ENCODE data around the gene OXSR1.

Gene OXSR1

GRCh38 chr3:38143511-38143910 is 21.8 kb upstream of the OXSR1 start:
- H3F3A ChIP-seq (ENCODE audit: low read depth), result no peaks in the 10 kb centered on the region
- H3K9me3 ChIP-seq (ENCODE audit: insufficient read depth, low read depth, low read length), result peaks cover 12% of the 10 kb centered on the region; the same call in 1 of the 2 replicates
- peaks cover 16% of the 10 kb centered on the region for H3K4me1 ChIP-seq (ENCODE audit: insufficient read depth, low read length, poor library complexity, severe bottlenecking)
- peaks cover 28% of the 10 kb centered on the region for H3K79me2 ChIP-seq (ENCODE audit: insufficient read depth, low read length)
- H3K4me2 ChIP-seq (ENCODE audit: low read depth, low read length, poor library complexity, severe bottlenecking), result no peak overlapping the region
- H3K27me3 ChIP-seq (ENCODE audit: insufficient read depth, low read length, poor library complexity, severe bottlenecking), result no peaks in the 10 kb centered on the region
- H3K4me3 ChIP-seq (ENCODE audit: low read length, poor library complexity, severe bottlenecking), result no peak overlapping the region
- no peak for TF ChIP-seq EZH2phosphoT487 (IDR thresholded peaks at IDR 0.05; ENCODE audit: borderline replicate concordance)
- TF ChIP-seq, protein P1, sequence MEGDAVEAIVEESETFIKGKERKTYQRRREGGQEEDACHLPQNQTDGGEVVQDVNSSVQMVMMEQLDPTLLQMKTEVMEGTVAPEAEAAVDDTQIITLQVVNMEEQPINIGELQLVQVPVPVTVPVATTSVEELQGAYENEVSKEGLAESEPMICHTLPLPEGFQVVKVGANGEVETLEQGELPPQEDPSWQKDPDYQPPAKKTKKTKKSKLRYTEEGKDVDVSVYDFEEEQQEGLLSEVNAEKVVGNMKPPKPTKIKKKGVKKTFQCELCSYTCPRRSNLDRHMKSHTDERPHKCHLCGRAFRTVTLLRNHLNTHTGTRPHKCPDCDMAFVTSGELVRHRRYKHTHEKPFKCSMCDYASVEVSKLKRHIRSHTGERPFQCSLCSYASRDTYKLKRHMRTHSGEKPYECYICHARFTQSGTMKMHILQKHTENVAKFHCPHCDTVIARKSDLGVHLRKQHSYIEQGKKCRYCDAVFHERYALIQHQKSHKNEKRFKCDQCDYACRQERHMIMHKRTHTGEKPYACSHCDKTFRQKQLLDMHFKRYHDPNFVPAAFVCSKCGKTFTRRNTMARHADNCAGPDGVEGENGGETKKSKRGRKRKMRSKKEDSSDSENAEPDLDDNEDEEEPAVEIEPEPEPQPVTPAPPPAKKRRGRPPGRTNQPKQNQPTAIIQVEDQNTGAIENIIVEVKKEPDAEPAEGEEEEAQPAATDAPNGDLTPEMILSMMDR (conservative IDR thresholded peaks at IDR 0.05; ENCODE audit: low read length), result no peak
- H3K9ac ChIP-seq (ENCODE audit: low read depth, low read length, poor library complexity, severe bottlenecking), result no peak overlapping the region
- H4K20me1 ChIP-seq (ENCODE audit: insufficient read depth, low read length, poor library complexity, severe bottlenecking), result peaks cover 10% of the 10 kb centered on the region
- H2AFZ ChIP-seq (ENCODE audit: low read length), result no peak overlapping the region
- no peaks in the 10 kb centered on the region for H3K9me2 ChIP-seq (replicated peaks; ENCODE audit: low read depth, low read length)
- H3K36me3 ChIP-seq (ENCODE audit: insufficient read depth, low read length), result no peaks in the 10 kb centered on the region

GRCh38 chr3:38146504-38146903 is 18.8 kb upstream of the OXSR1 start:
- no peak overlapping the region for H3K9ac ChIP-seq (ENCODE audit: low read depth, low read length, poor library complexity, severe bottlenecking)
- no peak overlapping the region for H3K4me3 ChIP-seq (ENCODE audit: low read length, poor library complexity, severe bottlenecking)
- no peaks in the 10 kb centered on the region for H4K20me1 ChIP-seq (ENCODE audit: insufficient read depth, low read length, poor library complexity, severe bottlenecking)
- H3K36me3 ChIP-seq (ENCODE audit: insufficient read depth, low read length), result no peaks in the 10 kb centered on the region
- no peaks in the 10 kb centered on the region for H3K27me3 ChIP-seq (ENCODE audit: insufficient read depth, low read length, poor library complexity, severe bottlenecking)
- no peaks in the 10 kb centered on the region for H3K79me2 ChIP-seq (ENCODE audit: insufficient read depth, low read length)
- no peak overlapping the region for H3K4me2 ChIP-seq (ENCODE audit: low read depth, low read length, poor library complexity, severe bottlenecking)
- peaks cover 12% of the 10 kb centered on the region; the same call in 1 of the 2 replicates for H3K9me3 ChIP-seq (ENCODE audit: insufficient read depth, low read depth, low read length)
- peaks cover 5% of the 10 kb centered on the region for H3K4me1 ChIP-seq (ENCODE audit: insufficient read depth, low read length, poor library complexity, severe bottlenecking)
- no peak overlapping the region for H2AFZ ChIP-seq (ENCODE audit: low read length)
- no peaks in the 10 kb centered on the region for H3F3A ChIP-seq (ENCODE audit: low read depth)
- TF ChIP-seq EZH2phosphoT487 (IDR thresholded peaks at IDR 0.05; ENCODE audit: borderline replicate concordance), result no peak
- TF ChIP-seq, protein P1 (conservative IDR thresholded peaks at IDR 0.05; ENCODE audit: low read length), result no peak
- no peaks in the 10 kb centered on the region for H3K9me2 ChIP-seq (replicated peaks; ENCODE audit: low read depth, low read length)

DNA sequence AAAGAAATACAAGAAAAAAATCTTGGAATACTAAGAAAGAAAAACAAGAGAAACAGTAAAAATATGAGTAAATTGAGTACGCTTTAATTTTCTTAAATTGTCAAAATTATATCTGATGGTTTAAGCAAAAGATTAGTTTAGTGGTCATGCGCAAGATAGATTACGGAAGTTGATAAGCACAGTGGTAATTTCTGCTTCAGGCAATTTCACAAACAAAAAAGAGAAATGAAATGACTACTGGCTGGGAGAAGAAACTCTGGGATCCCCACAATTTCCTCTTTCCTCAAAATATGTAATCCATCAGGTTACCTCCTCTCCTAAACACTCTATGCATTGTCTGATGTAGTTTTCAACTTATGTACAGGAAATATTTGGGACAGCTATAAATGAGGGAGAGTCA is 17.9 kb upstream of the OXSR1 start:
- H3F3A ChIP-seq (ENCODE audit: low read depth), result no peaks in the 10 kb centered on the region
- TF ChIP-seq, protein P1 (conservative IDR thresholded peaks at IDR 0.05; ENCODE audit: low read length), result no peak
- TF ChIP-seq EZH2phosphoT487 (IDR thresholded peaks at IDR 0.05; ENCODE audit: borderline replicate concordance), result no peak
- H3K9me3 ChIP-seq (ENCODE audit: insufficient read depth, low read depth, low read length), result peaks cover 12% of the 10 kb centered on the region; the same call in 1 of the 2 replicates
- H3K27me3 ChIP-seq (ENCODE audit: insufficient read depth, low read length, poor library complexity, severe bottlenecking), result no peaks in the 10 kb centered on the region
- no peaks in the 10 kb centered on the region for H3K9me2 ChIP-seq (replicated peaks; ENCODE audit: low read depth, low read length)
- no peak overlapping the region for H3K4me2 ChIP-seq (ENCODE audit: low read depth, low read length, poor library complexity, severe bottlenecking)
- H2AFZ ChIP-seq (ENCODE audit: low read length), result no peak overlapping the region
- H3K36me3 ChIP-seq (ENCODE audit: insufficient read depth, low read length), result no peaks in the 10 kb centered on the region
- H3K9ac ChIP-seq (ENCODE audit: low read depth, low read length, poor library complexity, severe bottlenecking), result no peak overlapping the region
- no peaks in the 10 kb centered on the region for H3K79me2 ChIP-seq (ENCODE audit: insufficient read depth, low read length)
- peaks cover 9% of the 10 kb centered on the region for H3K4me1 ChIP-seq (ENCODE audit: insufficient read depth, low read length, poor library complexity, severe bottlenecking)
- no peaks in the 10 kb centered on the region for H4K20me1 ChIP-seq (ENCODE audit: insufficient read depth, low read length, poor library complexity, severe bottlenecking)
- no peak overlapping the region for H3K4me3 ChIP-seq (ENCODE audit: low read length, poor library complexity, severe bottlenecking)

All from Loucy (cell line).